Activated naive CD8-positive, alpha-beta T cell treated with anti-CD3 and anti-CD28 coated beads for 36 hours (primary cell): Measurements from ENCODE around the gene TAF1L. TPM values are rescaled to one million over a fixed set of nuclear protein-coding genes. Genes with fewer than 3 reads are reported as not detected.
A peak's percentile ranks its signal among the peaks of the same experiment; 100 is the strongest.
"Not testable (repeated sequence)": the region's sequence is repeated elsewhere in the genome, so short reads cannot be mapped to it uniquely, and the experiment has no call there.

Experiments
- DNase-seq: peaks from one replicate; pipeline ENCODE4 v3.0.0; 2021
- H3K27ac Mint-ChIP-seq: one replicate; pipeline ENCODE4 v1.8.0; 2022; ENCODE audit warnings: mild to moderate bottlenecking, moderate library complexity, mixed read lengths
- H3K27me3 Mint-ChIP-seq: one replicate; pipeline ENCODE4 v1.8.0; 2022; ENCODE audit warnings: mild to moderate bottlenecking, mixed read lengths
- H3K36me3 Mint-ChIP-seq: one replicate; pipeline ENCODE4 v1.8.0; 2021; ENCODE audit warnings: mild to moderate bottlenecking, mixed read lengths
- H3K4me1 Mint-ChIP-seq: one replicate; pipeline ENCODE4 v1.8.0; 2021; ENCODE audit warnings: mixed read lengths
- H3K4me3 Mint-ChIP-seq: one replicate; pipeline ENCODE4 v1.8.0; 2022; ENCODE audit warnings: mild to moderate bottlenecking, moderate library complexity, mixed read lengths
- H3K9me3 Mint-ChIP-seq: one replicate; pipeline ENCODE4 v1.8.0; 2022; ENCODE audit warnings: mixed read lengths
- total RNA-seq, 2 experiments: library from RNA; stranded (reverse); gene quantifications; one replicate each; pipeline ENCODE4 v1.2.3, GENCODE V29; 2021

The TAF1L gene
- total RNA-seq, 2 experiments from 2014 or later, result 0.04 TPM

GRCh38 chr9:32606811-32607210, 28.7 kb downstream of the TAF1L start:
- H3K27ac Mint-ChIP-seq, result no peak overlapping the region
- H3K4me1 Mint-ChIP-seq, result peaks cover 2% of the 10 kb centered on the region

GRCh38 chr9:32603914-32604852, 31.3 kb downstream of the TAF1L start:
- peaks cover 12% of the 10 kb centered on the region for H3K27me3 Mint-ChIP-seq
- no peak overlapping the region for H3K27ac Mint-ChIP-seq
- DNase-seq, result no peak
- peaks cover 2% of the 10 kb centered on the region for H3K4me1 Mint-ChIP-seq
- no peaks in the 10 kb centered on the region for H3K36me3 Mint-ChIP-seq
- H3K9me3 Mint-ChIP-seq, result peaks cover 5% of the 10 kb centered on the region
- no peak overlapping the region for H3K4me3 Mint-ChIP-seq

More at GRCh38 chr9:32606811-32607210, 28.7 kb downstream of the TAF1L start:
- Mint-ChIP-seq H3K36me3 (no peaks in the 10 kb centered on the region), H3K4me3 (no peak overlapping the region), H3K27me3 (peaks cover 7% of the 10 kb centered on the region), H3K9me3 (peaks cover 5% of the 10 kb centered on the region)
- no peak for DNase-seq

DNA sequence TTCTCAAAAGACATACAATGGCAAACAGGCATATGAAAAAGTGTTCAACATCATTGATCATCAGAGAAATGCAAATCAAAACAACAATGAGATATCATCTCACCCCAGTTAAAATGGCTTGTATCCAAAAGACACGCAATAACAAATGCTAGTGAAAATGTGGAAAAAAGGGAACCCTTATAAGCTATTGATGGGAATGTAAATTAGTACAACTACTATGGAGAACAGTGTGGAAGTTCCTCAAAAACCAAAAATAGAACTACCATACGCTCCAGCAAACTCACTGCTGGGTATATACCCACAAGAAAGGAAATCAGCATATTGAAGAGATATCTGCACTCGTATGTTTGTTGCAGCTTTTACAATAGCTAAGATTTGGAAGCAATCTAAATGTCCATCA, 36.4 kb downstream of the TAF1L start:
- not testable (repeated sequence) for H3K4me1 Mint-ChIP-seq, H3K4me3 Mint-ChIP-seq, H3K36me3 Mint-ChIP-seq

GRCh38 chr9:32596936-32597335, 38.5 kb downstream of the TAF1L start:
- no peak overlapping the region for H3K27ac Mint-ChIP-seq
- no peak overlapping the region for H3K4me3 Mint-ChIP-seq
- H3K36me3 Mint-ChIP-seq, result no peaks in the 10 kb centered on the region
- H3K27me3 Mint-ChIP-seq, result peaks cover 8% of the 10 kb centered on the region
- no peak for DNase-seq
- H3K4me1 Mint-ChIP-seq, result no peaks in the 10 kb centered on the region
- no peaks in the 10 kb centered on the region for H3K9me3 Mint-ChIP-seq

More for the DNA sequence above, 36.4 kb downstream of the TAF1L start:
- not testable (repeated sequence) for DNase-seq, H3K9me3 Mint-ChIP-seq, H3K27ac Mint-ChIP-seq
- peaks cover 11% of the 10 kb centered on the region for H3K27me3 Mint-ChIP-seq

DNA sequence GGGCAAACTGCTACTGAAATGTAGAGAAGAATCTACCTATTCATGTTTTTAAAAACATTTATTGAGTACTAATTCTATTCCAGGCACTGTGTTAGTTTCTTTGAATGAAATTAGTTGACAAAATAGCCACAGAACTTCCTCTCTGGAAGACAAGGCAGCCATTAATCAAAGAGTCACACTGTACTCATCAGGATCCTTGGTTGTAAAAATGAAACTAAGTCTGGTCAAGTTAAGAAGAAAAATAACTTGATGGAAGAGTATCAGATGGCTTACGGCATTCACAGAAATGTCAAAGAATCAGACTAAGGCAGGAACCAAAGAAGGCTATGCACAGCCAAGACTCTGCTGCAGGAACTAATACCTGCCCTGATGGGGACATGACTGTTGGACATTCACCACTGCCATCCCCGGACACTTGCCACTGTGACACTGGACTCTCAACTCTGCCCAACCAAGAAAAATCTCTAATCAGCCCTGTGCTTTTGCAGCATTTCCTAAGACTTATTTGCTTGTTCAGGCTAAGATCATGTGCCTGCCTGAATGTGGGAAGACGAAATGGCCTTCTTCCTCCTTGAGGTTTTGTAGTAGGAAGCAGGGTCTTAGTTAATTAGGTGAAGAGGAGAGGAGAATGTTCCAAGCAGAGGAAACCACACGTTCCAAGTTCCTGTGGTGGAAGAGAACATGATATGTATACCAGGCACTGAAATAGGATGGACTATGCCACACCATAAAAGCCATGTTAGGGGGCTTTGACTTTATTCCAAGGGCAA, 39.2 kb downstream of the TAF1L start:
- Mint-ChIP-seq H3K36me3 (no peaks in the 10 kb centered on the region), H3K4me3 (no peak overlapping the region), H3K27me3 (peaks cover 7% of the 10 kb centered on the region), H3K27ac (no peak overlapping the region), H3K9me3 (no peaks in the 10 kb centered on the region), H3K4me1 (no peaks in the 10 kb centered on the region)
- no peak for DNase-seq

DNA sequence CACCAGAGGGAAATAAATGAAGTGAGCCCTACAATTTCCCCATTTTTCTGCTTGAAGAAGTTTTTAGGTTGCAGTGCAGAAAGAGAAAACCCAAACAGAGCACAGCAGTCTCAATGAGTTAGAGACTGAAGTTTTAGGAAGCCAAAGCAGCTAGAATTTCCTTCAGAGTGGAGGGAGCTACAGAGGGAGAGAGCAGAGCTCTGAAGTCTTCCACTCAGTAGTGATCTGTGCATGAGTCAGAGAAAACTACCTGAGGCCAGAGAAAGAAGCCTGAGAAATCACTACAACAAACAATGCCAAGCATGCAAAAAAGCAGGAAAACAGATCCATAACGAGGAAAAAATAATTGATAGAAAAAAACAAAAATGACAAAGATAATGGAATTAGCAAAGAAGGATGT, 44.6 kb downstream of the TAF1L start:
- no peak overlapping the region for H3K4me3 Mint-ChIP-seq
- no peaks in the 10 kb centered on the region for H3K4me1 Mint-ChIP-seq
- peaks cover 14% of the 10 kb centered on the region for H3K27me3 Mint-ChIP-seq
- no peak overlapping the region for H3K27ac Mint-ChIP-seq
- no peaks in the 10 kb centered on the region for H3K9me3 Mint-ChIP-seq
- H3K36me3 Mint-ChIP-seq, result no peaks in the 10 kb centered on the region
- no peak for DNase-seq

- H3K27ac Mint-ChIP-seq, result no peak overlapping the region
- no peak overlapping the region for H3K4me3 Mint-ChIP-seq
- no peaks in the 10 kb centered on the region for H3K4me1 Mint-ChIP-seq
- no peak for DNase-seq
- H3K36me3 Mint-ChIP-seq, result no peaks in the 10 kb centered on the region
- H3K27me3 Mint-ChIP-seq, result peaks cover 17% of the 10 kb centered on the region
- no peaks in the 10 kb centered on the region for H3K9me3 Mint-ChIP-seq
Measured at GRCh38 chr9:32590476-32590875, 45.0 kb downstream of the TAF1L start.

DNA sequence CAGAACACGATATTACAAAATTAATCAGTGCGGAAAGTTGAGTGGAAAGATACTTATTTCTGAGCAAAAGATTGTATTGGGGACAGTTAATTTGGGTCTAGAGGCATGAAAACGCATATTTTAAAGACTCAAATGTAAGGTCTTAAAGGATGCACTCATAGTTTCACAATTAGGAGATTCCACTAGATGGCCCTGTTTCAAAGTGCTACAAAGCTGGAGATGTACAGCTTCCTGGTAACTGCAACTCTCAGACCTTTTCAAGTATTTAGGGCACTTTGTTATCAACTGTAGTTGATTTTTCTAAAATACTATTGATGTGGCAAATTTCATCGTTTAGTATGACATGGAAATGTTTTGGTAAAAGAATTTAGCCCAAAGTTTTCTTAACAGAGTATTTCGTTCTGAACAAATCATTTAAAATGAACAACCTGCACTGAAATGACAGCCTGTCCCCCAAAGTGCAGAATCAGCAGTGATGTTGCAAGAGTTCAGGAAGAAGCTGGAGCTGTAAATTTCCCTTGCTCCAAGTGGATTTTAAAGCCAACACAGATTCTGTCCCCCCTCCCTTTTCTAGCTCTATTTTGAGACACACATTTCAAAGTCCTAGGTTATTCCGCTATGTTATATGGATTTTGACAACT, 46.3 kb downstream of the TAF1L start:
- peaks cover 22% of the 10 kb centered on the region for H3K27me3 Mint-ChIP-seq
- no peaks in the 10 kb centered on the region for H3K4me1 Mint-ChIP-seq
- DNase-seq, result no peak
- H3K27ac Mint-ChIP-seq, result no peak overlapping the region
- H3K36me3 Mint-ChIP-seq, result no peaks in the 10 kb centered on the region
- no peaks in the 10 kb centered on the region for H3K9me3 Mint-ChIP-seq
- H3K4me3 Mint-ChIP-seq, result no peak overlapping the region

- Mint-ChIP-seq H3K9me3 (no peaks in the 10 kb centered on the region), H3K27me3 (peaks cover 22% of the 10 kb centered on the region), H3K4me3 (no peak overlapping the region), H3K4me1 (no peaks in the 10 kb centered on the region), H3K27ac (no peak overlapping the region), H3K36me3 (no peaks in the 10 kb centered on the region)
- DNase-seq, result no peak
Measured at GRCh38 chr9:32587901-32588300, 47.6 kb downstream of the TAF1L start.

DNA sequence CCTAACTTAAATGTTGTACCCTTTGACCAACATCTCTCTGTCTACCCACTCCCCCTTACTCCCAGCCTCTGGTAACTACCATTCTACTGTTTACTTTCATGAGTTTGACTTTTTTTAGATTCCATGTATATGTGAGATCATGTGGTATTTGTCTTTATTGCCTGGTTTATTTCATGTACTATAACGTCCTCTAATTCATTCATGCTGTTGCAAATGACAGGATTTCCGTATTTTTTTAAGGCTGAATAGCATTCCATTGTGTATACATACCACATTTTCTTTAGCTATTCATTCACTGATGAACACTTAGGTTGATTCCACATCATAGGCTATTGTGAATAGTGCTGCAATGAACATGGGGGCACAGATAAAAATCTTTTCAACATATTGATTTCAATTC, 50.7 kb downstream of the TAF1L start:
- H3K27me3 Mint-ChIP-seq, result peaks cover 24% of the 10 kb centered on the region
- H3K9me3 Mint-ChIP-seq, result no peaks in the 10 kb centered on the region
- no peak overlapping the region for H3K4me3 Mint-ChIP-seq
- DNase-seq, result no peak
- no peaks in the 10 kb centered on the region for H3K4me1 Mint-ChIP-seq
- no peak overlapping the region for H3K27ac Mint-ChIP-seq
- no peaks in the 10 kb centered on the region for H3K36me3 Mint-ChIP-seq

- H3K36me3 Mint-ChIP-seq, result no peaks in the 10 kb centered on the region
- peaks cover 30% of the 10 kb centered on the region for H3K27me3 Mint-ChIP-seq
- DNase-seq, result peak; percentile 2
- H3K27ac Mint-ChIP-seq, result no peak overlapping the region
- H3K4me3 Mint-ChIP-seq, result no peak overlapping the region
- no peaks in the 10 kb centered on the region for H3K9me3 Mint-ChIP-seq
- H3K4me1 Mint-ChIP-seq, result no peaks in the 10 kb centered on the region
Measured at GRCh38 chr9:32581512-32582143, 53.8 kb downstream of the TAF1L start.

DNA sequence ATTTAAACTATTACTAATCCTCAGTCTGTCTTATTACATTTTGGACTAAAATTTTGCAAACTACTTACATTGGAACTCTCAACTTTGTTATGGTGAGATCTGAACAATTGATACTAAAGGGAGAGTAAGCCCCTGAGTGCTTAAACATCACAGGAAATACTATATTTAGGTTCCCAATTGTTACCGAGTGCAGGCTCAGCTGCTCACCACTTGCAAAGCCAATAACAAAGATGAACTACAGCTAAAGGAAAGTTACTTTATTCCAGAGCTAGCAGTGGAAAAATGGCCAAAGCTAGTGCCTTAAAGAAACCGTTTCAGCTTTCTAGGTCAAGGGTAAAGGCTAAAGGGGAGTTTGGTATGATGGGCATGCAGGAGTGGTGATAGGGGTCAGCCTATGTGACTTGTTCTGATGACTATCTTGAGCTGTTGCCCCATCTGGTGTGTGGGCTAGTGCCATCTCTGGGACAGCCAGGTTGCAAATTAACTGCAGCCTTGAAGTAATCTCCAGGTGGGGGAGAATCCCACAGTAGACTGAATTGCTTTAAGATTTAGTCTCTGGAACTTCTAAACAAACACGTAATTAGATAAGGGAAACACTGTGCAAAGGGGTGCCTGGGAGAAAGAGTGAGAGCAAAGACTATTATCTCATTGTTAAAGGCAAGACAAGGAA, 54.7 kb downstream of the TAF1L start:
- no peak for DNase-seq
- Mint-ChIP-seq H3K4me3 (no peak overlapping the region), H3K4me1 (no peaks in the 10 kb centered on the region), H3K27ac (no peak overlapping the region), H3K27me3 (peaks cover 24% of the 10 kb centered on the region), H3K36me3 (no peaks in the 10 kb centered on the region), H3K9me3 (no peaks in the 10 kb centered on the region)

DNA sequence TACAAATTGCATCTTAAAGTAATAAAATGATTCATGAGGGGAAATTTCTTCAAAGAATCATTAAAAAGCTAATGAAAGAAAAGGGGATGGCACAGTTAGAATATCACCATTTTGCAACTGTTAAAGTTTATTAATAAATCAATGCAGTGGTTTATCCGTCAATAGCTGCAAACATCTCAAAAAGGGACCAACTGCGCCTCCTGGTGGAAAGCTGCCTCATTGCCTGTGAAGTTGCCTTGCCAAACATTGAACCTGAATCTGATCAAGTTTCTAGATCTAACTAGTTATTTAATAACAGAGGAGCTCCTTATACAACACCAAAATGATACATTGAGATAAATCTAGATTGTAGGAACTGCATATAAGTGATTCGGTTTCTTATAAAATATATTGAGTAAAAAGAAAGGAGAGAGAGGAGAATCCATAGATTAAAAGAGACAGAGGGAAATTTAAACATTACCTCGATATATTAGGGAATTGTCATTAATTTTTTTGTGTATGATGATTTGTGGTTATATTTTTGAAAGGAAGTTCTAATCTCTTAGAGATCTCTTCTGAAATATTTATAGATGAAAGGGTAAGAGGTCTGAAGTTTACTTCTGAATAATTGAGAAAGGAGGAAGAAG, 55.6 kb downstream of the TAF1L start:
- Mint-ChIP-seq H3K27me3 (peaks cover 21% of the 10 kb centered on the region), H3K4me1 (no peaks in the 10 kb centered on the region), H3K4me3 (no peak overlapping the region), H3K36me3 (no peaks in the 10 kb centered on the region), H3K9me3 (no peaks in the 10 kb centered on the region), H3K27ac (no peak overlapping the region)
- peak; percentile 62 for DNase-seq
